ENCODE results near the gene C19orf33. TPM values are rescaled to one million over a fixed set of nuclear protein-coding genes. Genes with fewer than 3 reads are reported as not detected.

Gene C19orf33
- total and polyA plus RNA-seq, 9 of the 15 experiments (the other 6 are each of a cell fraction or from before 2014, with no cell fraction given): 3.2 TPM; not detected in 8

DNA sequence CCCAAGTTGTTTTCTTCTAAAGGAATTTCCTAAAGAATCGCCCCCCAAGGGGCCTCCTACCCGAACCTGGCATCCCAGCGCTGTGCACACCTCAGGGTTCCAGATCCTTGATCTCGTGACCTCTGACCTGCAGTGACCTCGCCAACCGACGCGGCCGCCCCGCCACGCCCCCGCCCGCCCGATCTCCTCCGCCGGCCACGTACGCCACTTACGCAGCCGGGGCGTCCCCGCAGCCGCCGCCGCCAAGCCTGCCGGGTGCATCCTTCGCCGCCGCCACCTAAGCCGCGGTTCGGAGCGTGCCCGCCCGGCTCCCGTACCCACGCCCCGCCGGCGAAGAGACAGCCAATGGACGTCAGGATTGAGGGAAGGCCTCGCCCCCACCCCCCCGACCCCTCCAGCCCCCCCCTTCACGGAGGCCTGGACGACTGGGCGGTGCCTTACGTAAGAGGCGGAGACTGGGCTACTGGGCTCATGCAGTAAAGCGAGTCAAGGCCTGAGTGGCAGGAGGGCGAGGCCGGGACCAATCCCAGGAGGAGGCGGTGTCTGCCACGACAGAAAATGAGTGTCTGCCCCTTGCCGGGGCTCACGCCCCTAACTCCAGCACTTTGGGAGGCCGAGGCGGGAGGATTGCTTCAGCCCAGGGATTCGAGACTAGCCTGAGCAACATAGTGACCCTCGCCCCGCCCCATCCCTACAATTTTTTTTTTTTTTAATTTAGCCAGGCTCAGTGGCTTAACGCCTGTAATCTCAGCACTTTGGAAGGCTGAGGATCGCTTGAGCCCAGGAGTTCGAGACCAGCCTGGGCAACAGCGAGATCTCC is 11.8 kb downstream of the C19orf33 start, which contains the start of gene YIF1B (continued):
- TF ChIP-seq POLR2AphosphoS2 (IDR thresholded peaks at IDR 0.05; ENCODE audit: low read length): no peak
- TF ChIP-seq, protein P1, sequence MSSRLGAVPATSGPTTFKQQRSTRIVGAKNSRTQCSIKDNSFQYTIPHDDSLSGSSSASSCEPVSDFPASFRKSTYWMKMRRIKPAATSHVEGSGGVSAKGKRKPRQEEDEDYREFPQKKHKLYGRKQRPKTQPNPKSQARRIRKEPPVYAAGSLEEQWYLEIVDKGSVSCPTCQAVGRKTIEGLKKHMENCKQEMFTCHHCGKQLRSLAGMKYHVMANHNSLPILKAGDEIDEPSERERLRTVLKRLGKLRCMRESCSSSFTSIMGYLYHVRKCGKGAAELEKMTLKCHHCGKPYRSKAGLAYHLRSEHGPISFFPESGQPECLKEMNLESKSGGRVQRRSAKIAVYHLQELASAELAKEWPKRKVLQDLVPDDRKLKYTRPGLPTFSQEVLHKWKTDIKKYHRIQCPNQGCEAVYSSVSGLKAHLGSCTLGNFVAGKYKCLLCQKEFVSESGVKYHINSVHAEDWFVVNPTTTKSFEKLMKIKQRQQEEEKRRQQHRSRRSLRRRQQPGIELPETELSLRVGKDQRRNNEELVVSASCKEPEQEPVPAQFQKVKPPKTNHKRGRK (tag; IDR thresholded peaks at IDR 0.05): no peak
- no peak for TF ChIP-seq PHF20 (IDR thresholded peaks at IDR 0.05; ENCODE audit: partially characterized antibody)
- 0 out of 4 replicates have a peak, but pooled peaks of 1 of the 2 experiments have one; percentile 22 for TF ChIP-seq TBL1XR1 (IDR thresholded peaks at IDR 0.05; ENCODE audit: low read length in 2 of 2)
- TF ChIP-seq ZNF77 (CRISPR knock-in tag; IDR thresholded peaks at IDR 0.05): no peak
- no peak for TF ChIP-seq ZNF785 (CRISPR knock-in tag; IDR thresholded peaks at IDR 0.05)
- no peak; the same call in 1 of the 2 replicates for TF ChIP-seq ZNF644 (tag; IDR thresholded peaks at IDR 0.05; ENCODE audit: low read depth)
- TF ChIP-seq ZBTB8A (IDR thresholded peaks at IDR 0.05; ENCODE audit: partially characterized antibody): no peak
- TF ChIP-seq ZNF212 (CRISPR knock-in tag; IDR thresholded peaks at IDR 0.05): no peak
- peak in 1 of 2 experiments; percentile 43; a peak in 1 of 4 replicates for TF ChIP-seq ETV6 (IDR thresholded peaks at IDR 0.05; ENCODE audit: borderline replicate concordance in 1 of 2, low read depth in 2 of 2, low read length in 1 of 2)
- no peak for TF ChIP-seq ETV6 (CRISPR knock-in tag; IDR thresholded peaks at IDR 0.05; ENCODE audit: borderline replicate concordance)
- TF ChIP-seq SRSF3 (IDR thresholded peaks at IDR 0.05; ENCODE audit: insufficient read depth, low read length): no peak
- no peak for TF ChIP-seq ZBTB9 (CRISPR knock-in tag; IDR thresholded peaks at IDR 0.05)
- TF ChIP-seq NR0B1 (IDR thresholded peaks at IDR 0.05; ENCODE audit: partially characterized antibody): no peak
- TF ChIP-seq THAP12 (CRISPR knock-in tag; IDR thresholded peaks at IDR 0.05): 0 out of 2 replicates have a peak, but pooled peaks have one; percentile 41
- no peak for TF ChIP-seq SREBF1 (IDR thresholded peaks at IDR 0.05; ENCODE audit: borderline replicate concordance, low read depth, low read length)
- 0 out of 2 replicates have a peak, but pooled peaks have one; percentile 0 for TF ChIP-seq ETV5 (CRISPR knock-in tag; IDR thresholded peaks at IDR 0.05; ENCODE audit: low read depth)
- TF ChIP-seq ATF1 (CRISPR knock-in tag; IDR thresholded peaks at IDR 0.05): no peak
- TF ChIP-seq ATF1 (tag; IDR thresholded peaks at IDR 0.05): peak; percentile 63; the same call in 1 of the 2 replicates
- TF ChIP-seq MCM5 (IDR thresholded peaks at IDR 0.05; ENCODE audit: low read depth): no peak
- no peak for TF ChIP-seq ELK3 (CRISPR knock-in tag; IDR thresholded peaks at IDR 0.05)

Measured in K562 (cell line).